ENCODE measurements around the gene MYNN. TPM values are rescaled to one million over a fixed set of nuclear protein-coding genes. Genes with fewer than 3 reads are reported as not detected.
A peak's percentile ranks its signal among the peaks of the same experiment; 100 is the strongest.
"Not testable (repeated sequence)": the region's sequence is repeated elsewhere in the genome, so short reads cannot be mapped to it uniquely, and the experiment has no call there.

MYNN gene
- total RNA-seq = 8.8 TPM

DNA sequence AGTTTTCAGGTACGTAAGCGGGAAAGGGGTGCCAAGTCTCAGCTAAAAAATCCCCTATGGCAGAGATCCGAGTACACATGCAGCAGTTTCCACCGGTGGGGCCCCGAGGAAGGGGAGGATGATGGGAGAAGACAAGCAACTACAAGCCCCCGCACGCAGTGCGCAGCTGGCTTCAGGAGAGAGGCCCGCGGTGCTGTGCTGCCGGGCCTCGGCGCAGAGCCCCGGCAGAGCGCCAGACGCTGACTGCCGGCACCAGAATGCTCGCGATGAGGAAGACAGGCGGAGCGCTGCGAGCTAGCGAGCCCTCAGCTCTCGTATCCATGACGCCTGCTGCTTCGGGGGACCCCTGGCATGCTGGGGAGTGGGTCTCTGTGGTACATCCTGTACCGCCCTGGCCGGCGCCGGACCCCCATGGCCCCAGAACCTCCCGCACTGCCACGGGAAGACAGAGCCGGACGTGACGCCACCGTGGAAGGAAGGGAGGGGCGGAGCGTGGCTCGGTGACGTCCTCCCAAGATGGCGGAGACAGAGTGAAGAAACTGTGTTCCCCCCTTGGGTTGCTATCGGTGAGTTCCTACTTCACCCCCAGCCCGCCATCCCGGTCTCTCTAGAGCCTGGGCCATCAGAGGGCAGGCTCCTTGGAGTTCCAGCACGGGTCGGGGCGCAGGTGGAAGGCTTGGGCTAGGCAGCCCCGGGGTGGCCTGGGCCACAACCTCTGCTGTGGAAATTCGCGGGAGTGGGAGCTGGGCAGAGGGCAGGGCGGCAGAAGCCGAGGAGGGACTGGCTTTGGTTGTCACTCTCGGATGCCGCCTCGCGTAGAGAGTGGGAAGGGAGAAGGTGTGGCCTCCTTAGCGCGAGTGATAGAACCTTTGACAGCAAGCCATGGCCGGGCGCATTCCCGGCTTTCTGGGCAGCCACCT lies at the start of gene MYNN:
Gene MYNN (plus strand): TSS at position 500 of the 920 bp plus-strand sequence. CDS start 900 bp downstream, outside the sequence.
- ATAC-seq = peak; percentile 93

DNA sequence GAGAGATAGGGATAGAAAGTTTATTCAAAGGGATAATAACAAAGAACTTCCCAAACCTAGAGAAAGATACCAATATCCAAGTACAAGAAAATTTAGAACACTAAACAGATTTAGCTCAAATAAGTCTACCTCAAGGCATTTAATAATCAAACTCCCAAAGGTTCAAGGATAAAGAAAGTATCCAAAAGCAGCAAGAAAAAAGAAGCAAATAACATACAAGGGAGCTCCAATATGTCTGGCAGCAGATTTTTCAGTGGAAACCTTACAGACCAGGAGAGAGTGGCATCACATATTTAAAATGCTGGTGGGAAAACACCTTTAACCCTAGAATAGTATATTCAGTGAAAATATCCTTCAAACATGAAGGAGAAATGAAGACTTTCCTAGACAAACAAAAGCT lies 41.3 kb upstream of the MYNN start:
- ATAC-seq = not testable (repeated sequence)

DNA sequence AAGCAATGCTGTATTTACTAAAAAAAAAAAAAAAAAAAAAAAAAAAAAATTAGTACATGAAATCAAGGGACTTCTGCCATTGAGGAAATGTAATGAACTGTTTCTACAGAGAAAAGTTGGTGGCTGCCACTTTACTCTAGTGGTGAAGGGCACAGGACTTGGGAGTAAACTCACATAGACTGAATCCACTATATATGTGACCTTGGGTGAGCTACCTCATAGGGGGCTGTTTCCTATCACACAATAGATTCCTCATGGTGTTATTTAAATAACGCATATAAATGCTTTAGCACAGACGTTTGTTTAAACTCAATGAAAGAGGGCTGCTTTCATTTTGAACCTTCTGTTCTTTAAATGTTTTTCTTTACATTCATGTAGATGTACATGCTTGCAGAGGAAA lies 34.1 kb upstream of the MYNN start:
- no peak for ATAC-seq

DNA sequence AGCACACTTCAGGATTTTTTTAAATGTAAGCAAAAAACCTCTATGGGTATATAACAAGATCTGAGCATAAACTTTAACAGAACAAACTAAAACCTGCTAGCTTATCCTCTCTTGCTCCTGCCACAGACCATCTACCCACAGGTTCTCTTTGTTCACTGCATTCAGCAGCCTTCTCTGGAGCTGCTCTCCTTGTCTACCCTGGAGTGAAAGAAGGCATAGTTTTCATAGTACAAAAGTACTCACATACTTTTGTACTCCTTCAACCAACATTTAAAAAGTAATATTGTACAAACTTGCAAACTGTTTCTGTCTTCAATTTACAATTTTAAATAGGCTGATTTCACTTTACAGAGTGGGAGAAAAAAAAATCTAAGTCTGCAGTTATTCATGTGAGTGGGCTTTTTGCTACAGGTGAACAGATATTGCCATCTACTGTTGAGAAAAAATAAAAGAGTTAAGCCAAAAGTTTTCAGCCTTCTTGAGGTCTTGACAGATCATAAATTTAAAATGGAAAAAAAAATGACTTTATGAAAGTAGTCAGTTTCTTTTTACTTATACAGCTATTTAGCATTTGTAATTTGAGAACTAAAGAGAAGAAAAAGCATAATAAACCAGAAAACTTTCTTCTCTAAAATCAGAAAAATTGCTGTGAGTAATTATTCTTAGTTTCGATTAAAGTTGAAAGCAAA lies 28.7 kb upstream of the MYNN start:
- ATAC-seq = no peak

DNA sequence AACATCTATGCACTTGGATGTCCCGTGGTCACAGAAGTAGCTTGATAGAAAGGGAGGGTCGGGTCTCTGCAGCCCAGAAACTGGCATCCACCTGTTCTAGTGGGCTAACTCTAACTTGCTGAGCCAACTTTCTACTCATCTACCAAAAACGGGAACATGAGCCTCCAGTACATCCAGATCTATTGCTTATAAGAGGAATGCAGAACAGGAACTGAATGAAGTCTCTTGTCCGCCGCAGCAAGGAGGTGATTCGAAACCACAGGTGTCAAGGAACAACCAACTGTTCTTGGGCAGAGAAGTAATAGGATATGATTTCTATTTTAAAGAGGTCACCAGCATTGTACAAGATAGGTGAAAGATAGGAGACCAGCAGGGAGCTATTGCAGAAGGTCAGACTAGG lies 26.3 kb upstream of the MYNN start:
- no peak for ATAC-seq

DNA sequence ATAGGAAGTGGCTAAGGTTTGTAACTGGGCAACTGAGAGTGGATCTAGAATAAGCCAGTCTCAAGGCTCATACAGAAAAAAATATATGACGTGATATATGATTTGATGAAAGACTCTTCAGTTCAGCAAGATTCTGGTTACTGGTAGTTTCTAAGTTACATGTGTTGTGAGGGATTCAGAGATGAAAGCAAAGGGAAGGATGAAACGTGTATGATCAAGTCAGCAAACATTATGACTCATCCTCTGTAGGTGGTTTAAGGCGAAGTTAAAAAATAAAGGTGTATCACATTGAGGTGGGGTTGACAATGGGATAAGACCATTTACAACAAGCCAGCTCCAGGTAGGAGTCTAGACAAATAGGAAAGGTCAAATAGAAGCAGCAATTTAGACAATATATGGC lies 24.5 kb upstream of the MYNN start:
- peak; percentile 94 for ATAC-seq

DNA sequence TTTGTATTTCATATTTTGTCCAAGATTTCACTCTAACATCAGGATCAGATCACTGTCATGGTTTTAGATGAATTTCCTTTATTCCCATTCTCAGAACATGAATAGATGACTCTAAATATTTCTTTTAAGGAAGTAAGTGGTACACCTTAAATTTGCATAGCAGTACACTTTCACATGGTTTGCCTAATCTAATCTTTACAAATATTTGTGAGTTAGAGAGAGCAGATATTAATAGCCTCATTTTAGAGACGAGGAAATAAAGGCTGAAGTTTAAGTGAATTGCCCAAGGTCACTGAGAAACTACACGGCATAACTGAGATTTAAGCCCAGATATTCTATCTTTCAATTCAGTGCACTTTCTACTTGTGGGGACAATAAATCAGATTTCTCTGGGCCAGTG lies 22.5 kb upstream of the MYNN start:
- no peak for ATAC-seq

DNA sequence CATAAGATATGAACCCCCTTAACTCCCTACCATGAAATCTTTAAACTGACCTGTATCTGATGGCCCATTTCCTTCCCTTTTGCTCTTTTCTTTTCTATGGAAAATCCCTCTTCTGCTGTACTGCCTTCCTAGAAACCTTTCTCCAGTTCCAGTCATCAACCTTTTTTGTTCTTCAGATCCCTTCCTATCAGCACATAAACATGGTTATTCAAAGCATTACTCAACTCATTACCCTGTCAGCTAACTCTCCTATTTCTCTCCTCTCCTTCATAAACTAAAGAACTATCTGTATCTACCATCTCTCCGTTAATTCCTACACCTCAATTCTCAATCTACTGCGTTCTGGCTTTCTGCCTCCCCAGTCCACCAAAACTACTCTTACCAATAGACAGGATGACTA lies 21.3 kb upstream of the MYNN start:
- ATAC-seq = no peak

DNA sequence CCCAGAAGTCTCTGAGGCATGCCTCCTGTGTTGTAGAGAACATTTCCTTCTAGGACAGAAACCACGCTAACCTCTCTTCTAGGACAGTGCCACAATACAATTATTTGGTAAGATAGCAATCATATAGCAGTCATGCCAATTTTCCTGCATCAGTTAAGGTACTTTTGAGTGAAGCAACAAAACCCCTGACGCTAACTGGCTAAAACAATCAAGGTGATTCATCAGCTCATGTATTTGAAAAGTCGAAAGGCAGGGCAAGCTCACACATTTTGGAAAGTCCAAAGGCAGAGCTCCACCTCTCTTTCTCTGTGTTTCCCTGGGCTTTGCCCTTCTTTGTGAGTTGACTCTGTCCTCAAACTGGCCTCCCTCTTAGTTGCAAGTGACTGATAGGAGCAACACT lies 18.5 kb upstream of the MYNN start:
- ATAC-seq = peak; percentile 79

DNA sequence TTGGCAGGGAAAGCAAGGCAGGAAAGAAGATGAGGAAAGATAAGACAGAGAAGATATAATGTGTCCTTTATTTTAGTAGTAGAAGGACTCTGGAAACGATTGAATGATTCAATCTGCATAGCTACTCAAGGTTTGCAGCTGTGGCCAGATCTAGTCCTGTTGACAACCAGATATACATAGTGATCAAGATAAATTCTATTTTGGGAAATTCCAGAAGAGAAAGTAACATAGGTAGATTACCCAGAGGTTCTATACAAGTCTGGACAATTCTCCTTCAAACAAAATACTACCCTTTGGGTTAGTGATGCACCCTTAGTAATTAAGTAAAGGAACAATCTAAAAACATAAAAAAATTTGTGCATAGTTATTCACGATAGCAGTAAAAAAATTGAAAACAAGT lies 17.7 kb upstream of the MYNN start:
- ATAC-seq = peak; percentile 51

DNA sequence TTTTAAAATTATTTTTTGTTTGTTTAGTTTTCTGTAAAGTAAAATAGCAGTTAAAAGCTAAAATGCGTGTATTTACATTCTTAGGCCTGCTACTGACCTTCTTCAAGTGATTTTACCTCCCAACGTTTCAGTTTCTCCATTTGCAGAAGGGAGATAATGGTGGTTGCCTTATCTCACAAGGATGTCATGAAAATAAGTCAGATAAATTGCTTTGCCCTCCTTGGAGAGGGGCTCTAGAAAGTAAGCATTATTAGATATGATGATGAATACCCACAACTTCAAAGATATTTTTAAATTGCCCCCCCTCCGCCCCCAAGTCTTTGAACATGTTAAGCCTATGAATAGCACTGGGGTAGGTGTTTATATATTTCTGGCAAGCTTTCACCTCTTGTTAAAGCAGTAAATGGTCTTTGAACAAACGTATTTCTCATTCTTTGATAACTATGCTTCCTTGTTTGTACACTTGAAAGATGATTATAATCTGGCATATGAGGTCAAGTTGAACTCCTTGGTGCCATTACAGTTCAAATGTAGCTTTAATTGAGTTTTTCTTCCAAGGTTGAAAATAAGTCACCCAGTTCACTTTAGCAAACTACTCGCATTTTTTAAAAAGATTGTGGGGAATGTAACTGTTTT lies 14.7 kb upstream of the MYNN start:
- ATAC-seq = no peak

DNA sequence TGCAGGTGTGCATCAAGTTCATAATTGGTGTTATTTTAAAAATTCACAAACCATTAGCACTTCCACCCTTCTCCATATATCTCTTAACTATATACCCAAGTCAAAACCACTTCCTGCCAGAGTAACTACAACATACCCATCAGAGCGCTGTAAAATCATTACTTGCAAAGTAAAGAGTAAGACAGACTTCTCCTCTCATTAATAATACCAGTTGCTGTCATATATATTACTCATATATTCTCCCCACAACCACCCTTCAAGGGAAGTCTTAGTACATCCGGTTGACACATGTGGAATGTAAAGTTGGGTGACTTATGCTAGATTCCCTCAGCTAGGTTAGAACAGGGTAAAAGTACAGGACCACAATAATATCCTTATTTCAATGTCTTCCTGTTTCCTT lies 13.9 kb upstream of the MYNN start:
- peak; percentile 41 for ATAC-seq

DNA sequence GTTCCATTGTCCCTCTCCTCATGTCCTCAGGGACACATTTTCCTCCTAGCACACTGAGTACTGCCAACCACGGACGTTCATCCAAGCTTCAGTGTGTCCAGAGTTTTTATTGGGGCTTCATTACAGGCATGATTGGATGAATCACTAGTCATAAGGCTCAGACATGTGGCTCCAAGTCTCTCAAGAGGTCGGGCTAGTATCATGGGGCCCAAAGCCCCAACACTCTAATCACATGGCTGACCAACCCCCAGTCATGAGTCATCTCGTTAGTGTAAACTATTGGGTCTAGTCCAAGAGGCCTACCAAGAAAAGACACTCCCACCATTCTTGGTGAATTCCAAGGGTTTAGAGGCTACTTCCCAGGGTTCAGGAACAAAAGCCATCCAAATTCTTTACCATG lies 12.7 kb upstream of the MYNN start:
- no peak for ATAC-seq

DNA sequence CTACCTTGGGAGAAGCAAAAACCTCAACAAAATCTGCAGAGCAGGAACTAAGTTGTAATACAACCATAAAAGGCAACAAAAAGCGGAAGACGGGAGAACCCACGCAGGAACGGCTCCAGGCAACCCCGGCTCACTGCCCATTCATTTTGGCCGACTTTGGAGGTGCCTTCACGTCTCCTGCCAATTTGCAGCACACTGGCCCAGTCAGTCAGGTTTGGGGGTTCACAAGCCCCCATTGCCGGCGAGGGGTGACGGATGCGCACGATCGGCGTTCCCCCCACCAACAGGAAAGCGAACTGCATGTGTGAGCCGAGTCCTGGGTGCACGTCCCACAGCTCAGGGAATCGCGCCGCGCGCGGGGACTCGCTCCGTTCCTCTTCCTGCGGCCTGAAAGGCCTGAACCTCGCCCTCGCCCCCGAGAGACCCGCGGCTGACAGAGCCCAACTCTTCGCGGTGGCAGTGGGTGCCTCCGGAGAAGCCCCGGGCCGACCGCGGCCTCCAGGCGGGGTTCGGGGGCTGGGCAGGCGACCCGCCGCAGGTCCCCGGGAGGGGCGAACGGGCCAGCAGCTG lies 8.8 kb upstream of the MYNN start:
- ATAC-seq = peak; percentile 62

DNA sequence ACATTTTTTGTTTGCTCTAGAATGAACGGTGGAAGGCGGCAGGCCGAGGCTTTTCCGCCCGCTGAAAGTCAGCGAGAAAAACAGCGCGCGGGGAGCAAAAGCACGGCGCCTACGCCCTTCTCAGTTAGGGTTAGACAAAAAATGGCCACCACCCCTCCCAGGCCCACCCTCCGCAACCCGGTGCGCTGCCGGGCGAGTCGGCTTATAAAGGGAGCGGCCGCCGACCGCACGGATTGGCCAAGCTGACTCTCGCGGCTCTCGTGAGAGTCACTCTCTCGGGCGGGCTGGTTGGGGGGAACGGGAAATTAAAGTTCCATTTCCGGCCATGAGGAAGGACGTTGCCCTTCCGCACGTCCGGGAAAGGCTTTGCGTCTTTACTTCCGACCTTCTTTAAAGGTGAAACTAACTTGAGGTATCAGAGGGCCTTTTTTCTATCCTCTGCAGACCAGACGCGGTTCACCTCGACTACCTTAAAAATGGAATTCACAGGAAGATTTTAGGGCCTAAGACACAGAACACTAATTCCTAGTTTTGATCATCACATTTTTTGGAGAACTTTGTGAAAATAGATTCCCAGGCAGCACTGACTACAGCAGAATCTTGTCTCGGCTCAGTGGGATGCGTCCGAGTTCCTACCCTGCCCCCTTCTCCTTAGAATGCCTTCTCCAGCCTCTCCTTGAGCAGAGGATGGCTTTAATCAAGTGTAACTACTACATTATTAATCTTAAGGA lies 8.1 kb upstream of the MYNN start, which contains the start of gene TERC:
Gene TERC (minus strand): TSS at position 179 of the 731 bp plus-strand sequence.
- peak; percentile 95 for ATAC-seq

DNA sequence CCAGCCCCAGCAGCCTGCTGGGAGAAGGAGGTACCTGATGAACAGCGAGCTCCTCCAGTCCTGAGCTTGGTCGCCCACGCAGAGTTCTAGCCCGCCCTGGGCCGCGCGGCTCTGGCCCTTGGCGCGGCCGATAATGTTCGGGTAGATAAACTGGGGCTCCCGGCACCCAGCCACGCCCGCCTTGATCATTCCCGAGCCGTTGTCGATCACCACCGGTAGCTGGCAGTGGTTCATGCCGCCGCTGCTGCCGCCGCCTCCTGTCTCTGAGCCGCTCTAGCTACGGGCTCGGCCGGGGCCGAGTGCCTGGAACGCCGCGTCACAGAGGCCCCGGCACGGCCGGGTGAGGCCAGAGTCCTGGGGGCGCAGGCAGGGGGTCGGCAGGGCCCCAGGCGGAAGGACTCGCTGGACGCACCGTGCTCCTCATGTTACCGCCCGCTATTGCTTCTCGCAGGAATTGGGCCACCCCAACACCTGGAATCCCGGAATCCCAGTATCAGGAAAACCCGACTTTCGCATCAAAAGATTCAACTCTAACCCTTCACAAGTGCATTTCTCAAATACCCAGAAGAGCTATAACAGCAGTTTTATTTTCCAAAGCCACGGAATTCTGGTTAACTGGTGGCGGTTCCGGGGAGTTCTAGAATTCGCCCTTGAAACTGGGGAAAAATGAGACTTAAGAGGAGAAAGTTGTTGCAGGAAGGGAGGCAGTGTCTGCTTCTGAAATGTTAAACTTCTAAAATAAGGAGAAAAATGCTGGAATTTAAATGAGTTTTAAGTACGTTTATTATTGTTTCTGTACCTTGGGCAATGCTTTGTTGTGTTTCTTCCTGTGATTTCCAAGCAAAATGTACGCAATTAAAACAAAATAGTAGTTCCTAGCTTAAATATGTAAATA lies 3.7 kb upstream of the MYNN start, which contains the start of gene ACTRT3:
Gene ACTRT3 (minus strand): TSS at position 275 of the 895 bp plus-strand sequence. CDS start 41 bp downstream, at position 234.
- ATAC-seq = peak; percentile 3

DNA sequence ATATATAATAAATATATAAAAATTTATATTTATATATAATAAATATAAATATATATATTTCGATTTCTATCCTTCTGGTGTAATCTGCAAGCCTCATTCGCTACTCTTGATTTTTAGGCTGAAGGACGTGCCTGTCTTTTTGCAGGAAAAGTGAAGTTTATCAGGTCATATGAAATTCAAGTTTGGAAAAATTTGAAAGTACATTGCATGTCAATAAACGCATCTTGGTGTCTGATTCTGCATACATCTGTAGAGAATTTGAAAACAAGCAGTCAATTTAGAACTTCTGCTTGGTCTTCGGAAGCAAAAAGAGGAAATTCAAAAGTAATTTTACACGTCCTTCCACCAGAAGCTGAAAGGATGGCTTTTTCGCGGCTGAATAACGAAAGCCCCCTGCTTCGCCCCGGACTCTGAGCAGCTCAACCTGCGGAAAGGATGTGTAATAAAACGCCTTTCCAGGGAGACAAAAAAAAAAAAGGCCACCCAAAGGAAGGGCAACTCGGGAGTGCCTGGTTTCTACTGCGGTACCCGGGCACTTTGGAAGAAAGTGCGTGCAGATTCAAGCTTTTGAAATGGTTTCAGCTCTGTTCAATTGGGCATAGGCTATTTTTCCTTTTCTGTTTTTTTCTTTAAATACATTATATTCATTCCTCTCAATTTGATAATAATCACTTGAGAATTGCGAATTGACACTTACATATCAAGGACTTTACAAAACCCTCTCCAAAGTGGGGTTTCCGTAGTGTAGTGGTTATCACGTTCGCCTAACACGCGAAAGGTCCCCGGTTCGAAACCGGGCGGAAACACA lies 1.5 kb upstream of the MYNN start:
- peak; percentile 26 for ATAC-seq

DNA sequence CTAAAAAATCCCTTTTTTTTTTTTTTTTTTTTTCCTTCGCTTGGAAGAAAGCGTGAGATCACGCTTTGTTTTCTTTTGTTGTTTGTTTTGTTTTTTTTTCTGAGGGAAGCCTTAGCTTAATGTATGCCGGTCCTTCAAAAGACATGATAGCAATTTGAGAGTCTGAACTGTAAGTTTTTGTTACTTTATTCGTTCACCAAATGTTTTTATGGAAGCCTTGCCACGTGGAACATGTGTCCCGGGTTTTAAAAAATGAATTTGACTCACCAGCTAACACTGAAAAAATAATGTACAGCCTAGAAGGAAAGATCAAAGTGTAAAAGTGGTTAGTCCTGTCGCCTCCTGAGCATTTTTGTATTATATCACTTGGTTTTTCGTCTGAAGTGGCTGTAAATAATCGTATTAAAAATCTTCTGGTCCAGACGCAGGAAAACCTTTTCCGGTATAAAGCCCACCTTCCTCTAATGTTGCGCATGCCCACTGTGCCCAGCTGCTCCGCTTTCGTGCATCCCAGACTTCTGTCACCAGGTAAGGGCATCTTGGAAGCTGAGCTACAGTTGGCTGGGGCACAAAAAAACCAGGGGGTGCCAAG lies 795 bp upstream of the MYNN start:
- peak; percentile 62 for ATAC-seq

DNA sequence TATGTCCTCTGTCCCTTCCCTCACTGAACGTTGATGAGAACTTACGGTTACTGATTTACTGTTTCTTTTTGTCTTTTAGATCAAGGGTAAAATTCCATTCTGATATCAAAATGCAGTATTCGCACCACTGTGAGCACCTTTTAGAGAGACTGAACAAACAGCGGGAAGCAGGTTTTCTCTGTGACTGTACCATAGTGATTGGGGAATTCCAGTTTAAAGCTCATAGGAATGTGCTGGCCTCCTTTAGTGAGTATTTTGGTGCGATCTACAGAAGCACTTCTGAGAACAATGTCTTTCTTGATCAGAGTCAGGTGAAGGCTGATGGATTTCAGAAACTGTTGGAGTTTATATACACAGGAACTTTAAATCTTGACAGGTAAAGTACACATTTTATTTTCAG lies 990 bp downstream of the MYNN start:
- ATAC-seq = no peak

DNA sequence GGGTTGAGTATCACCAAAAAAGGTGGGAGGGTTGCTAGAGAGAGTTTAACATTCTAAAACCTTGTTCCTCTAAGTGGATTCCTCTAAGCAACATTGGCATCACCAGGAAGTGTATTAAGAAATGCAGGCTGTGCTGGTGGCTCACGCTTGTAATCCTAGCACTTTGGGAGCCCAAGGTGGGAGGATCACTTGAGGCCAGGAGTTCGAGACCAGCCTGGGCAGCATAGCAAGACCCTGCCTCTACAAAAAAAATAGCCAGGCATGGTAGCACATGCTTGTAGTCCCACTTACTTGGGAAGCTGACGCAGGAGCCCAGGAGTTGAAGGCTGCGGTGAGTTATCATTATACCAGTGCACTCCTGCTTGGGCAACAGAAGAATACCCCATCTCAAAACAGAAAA lies 4.6 kb downstream of the MYNN start:
- ATAC-seq = no peak

All from esophagus mucosa (tissue), 1 donor.